GM13976 (cell line): Measurements from ENCODE around the gene RAB11A.

Experiments used
- DNase-seq: peaks from one replicate; pipeline ENCODE4 v3.0.0; 2012; ENCODE audit warnings: low spot score
- in situ Hi-C: fragments of 300-500 bp; cut with MboI; formaldehyde crosslinking; loops from one replicate; pipeline ENCODE4 v1.12.0; 2022; ENCODE audit warnings: low sequenced_read_pairs, mixed read lengths, inconsistent platforms; ENCODE audit not compliant: unreplicated experiment
- TF ChIP-seq, protein P1 (sequence below): IDR thresholded peaks from 2 replicates; pipeline ENCODE4 v1.5.1; 2012; ENCODE audit warnings: borderline replicate concordance, mild to moderate bottlenecking; ENCODE audit not compliant: insufficient read depth; ENCODE audit errors: extremely low read depth, missing control alignments, control extremely low read depth

The RAB11A gene

DNA sequence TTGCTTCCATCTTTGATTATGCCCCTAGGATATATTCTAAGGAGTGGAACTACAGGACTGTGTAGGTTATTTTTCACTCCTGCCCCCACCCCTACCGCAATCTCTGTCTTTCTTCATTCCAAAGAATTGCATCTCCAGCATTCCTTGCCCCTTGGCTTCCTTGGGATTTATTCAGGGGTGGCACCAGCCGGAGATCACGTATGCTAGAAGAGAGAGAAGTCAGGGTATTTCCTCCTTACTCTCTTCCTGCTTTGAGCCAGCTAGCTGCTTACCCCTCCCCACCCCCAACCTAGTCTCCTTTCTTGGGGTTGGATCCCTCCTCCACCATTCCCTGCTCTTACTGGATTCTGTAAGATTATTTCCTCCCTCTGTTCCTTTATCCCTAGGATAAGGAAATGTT lies 42.2 kb upstream of the RAB11A start:
- no peak for DNase-seq
- in situ Hi-C loops, result no loop called here
- TF ChIP-seq, protein P1, sequence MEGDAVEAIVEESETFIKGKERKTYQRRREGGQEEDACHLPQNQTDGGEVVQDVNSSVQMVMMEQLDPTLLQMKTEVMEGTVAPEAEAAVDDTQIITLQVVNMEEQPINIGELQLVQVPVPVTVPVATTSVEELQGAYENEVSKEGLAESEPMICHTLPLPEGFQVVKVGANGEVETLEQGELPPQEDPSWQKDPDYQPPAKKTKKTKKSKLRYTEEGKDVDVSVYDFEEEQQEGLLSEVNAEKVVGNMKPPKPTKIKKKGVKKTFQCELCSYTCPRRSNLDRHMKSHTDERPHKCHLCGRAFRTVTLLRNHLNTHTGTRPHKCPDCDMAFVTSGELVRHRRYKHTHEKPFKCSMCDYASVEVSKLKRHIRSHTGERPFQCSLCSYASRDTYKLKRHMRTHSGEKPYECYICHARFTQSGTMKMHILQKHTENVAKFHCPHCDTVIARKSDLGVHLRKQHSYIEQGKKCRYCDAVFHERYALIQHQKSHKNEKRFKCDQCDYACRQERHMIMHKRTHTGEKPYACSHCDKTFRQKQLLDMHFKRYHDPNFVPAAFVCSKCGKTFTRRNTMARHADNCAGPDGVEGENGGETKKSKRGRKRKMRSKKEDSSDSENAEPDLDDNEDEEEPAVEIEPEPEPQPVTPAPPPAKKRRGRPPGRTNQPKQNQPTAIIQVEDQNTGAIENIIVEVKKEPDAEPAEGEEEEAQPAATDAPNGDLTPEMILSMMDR, result no peak

DNA sequence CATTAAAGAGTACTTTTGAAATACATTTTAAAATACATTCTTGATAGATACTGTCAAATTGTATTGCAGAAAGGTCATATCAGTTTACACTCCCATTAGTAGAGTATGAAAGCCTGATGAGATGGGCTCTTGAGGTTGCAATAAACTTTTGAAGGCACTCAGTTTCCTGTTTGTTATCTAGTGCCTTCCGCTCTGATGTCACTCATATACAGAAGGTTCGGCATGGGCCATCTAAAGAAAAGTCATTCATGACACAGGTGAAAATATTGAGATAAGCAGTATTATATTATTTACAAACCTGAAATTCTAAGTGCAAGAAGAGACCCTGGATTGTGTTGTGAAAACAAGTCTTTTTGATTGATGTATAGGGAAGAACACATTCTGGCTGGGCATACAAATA lies 40.7 kb upstream of the RAB11A start:
- in situ Hi-C loops, result no loop called here
- DNase-seq, result no peak

DNA sequence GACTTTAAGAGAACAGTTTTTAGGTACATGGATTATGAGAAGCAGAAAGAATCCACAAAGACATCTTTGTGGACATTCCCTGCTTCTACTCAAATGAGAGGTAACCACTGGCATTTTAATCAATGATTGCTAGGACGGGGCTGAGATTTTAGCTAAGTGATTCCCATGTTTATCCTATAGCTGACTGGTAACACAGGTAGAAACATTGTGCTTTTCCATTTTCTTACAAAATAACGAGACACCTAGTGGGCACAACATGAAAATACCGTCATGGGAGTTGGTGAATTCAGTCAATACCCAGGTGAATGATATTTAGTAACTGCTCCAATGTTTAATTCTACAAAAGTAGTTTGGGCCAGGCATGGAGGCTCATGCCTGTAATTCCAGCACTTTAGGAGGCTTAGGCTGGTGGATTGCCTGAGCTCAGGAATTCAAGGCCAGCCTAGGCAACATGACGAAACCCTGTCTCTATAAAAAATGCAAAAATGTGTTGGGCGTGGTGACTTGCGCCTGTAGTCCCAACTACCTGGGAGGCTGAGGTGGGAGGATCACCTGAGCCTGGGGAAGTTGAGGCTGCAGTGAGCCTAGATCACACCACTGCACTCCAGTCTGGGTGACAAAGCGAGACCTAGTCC lies 40.0 kb upstream of the RAB11A start:
- TF ChIP-seq, protein P1, result peak; percentile 53
- in situ Hi-C loops, result no loop called here
- no peak for DNase-seq

More for the DNA sequence above, 40.7 kb upstream of the RAB11A start:
- TF ChIP-seq, protein P1, result no peak

DNA sequence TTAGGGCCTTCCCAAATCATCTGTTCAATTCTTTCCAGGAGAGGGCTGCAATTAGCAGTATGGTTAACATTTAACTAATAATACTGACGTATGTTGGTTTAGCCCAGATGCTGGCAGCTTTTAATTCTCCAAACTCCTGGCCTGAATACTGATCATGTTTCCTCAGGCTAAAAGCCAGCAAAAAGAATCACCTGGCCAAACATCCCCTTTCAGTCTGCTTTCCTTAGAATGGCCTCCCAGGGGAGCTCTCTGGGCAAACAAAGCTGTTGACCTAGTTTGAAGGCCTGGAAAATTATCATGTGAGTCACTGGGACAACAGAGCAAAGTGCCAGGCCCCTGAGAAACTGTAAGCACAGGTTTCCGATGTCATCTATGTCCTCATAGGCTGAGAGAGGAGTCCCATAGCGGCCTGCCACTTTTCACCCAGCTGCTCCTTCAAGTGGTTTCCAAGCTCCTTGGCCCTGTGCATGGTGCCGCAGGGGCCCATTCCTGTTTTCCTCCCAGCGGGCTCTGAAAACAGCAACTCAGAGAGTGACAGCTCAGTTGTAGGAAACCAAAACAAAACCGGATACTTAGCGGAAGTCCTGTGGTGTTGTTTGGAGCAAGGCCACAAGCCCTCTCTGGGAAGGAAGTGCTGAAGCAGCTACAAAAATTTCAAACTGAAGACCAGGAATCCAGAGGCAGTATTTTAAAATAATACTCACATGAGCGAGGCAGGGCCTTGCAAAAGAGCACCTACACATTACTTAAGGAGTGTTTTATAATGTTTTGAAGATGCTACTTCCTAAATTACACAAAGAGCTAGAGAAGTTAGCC lies 36.5 kb upstream of the RAB11A start:
- in situ Hi-C loops, result loop anchor here (10.0 kb wide), 1 partner anchor 198 kb away; no protein-coding TSS in a partner anchor
- DNase-seq, result no peak
- TF ChIP-seq, protein P1, result no peak

DNA sequence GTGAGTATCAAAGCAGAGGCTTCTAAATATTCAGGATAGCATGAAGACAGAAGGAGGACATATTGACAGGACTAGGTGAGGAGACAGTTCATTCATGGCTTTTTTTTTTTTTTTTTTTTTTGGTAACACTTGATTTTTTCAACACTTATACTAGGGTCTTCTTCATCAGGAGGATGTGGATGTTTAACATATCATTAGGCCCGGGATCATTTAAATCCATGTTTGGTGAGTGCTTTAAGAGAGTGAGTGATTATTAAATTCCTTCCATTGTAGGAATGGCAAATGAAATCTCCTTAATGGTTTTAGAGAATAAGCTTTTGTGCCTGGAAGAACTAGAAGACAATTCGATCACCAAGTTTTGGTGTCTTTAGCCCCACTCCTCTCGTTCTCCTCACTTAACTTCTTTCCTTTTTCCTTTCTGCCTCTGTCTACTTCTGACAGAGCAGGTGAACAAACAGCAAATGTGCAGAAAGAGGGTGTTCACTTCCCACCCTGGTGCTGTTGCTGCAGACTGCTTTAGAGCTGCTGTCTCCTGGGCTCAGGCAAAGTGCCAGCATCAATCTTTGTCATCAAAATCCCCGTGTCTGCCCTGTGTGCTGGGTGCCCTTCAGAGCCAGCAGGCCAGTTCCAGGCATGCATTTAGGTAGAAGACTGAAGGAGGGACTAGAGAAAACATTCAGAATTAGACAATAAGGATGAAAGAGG lies 35.6 kb upstream of the RAB11A start:
- in situ Hi-C loops, result loop anchor here (10.0 kb wide), 1 partner anchor 199 kb away; no protein-coding TSS in a partner anchor
- TF ChIP-seq, protein P1, result no peak
- DNase-seq, result no peak

DNA sequence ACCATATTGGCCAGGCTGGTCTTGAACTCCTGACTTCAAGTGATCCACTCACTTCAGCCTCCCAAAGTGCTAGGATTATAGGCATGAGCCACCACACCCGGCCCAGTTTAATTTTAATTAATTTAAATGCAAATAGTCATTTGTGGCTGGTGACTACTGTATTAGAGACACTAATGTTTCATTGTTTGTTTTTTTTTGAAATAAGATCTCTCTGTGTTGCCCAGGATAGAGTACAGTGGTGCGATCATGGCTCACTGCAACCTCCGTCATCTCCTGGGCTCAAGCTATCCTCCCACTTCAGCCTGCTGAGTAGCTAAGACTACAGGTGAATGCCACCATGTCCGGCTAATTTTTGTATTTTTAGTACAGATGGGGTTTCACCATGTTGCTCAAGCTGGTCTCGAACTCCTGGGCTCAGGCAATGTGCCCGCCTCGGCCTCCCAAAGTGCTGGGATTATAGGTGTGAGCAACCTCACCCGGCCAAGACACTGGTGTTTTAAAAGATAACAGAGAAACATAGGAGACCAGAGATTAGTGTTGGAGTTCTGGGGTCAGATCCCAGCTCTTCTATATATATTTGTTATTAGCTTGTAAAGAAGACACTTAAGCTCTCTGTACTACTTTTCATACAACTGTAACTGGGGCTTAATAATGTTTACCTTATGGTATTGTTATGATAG lies 34.5 kb upstream of the RAB11A start:
- TF ChIP-seq, protein P1, result no peak
- no peak for DNase-seq
- in situ Hi-C loops, result loop anchor here (10.0 kb wide), 1 partner anchor 200 kb away; no protein-coding TSS in a partner anchor
